H1 (cell line): ENCODE measurements around the gene NRN1L. TPM values are rescaled to one million over a fixed set of nuclear protein-coding genes. Genes with fewer than 3 reads are reported as not detected.

Source experiments
- CTCF ChIA-PET: fragments of 300-600 bp; sonication (Branson Sonifier 250); formaldehyde crosslinking; loops from one replicate; lab custom pipeline; 2021; ENCODE audit not compliant: partially characterized antibody; lab: Charles Lee
- POLR2A ChIA-PET: fragments of 300-600 bp; sonication (Branson Sonifier 250); formaldehyde crosslinking; loops from one replicate; lab custom pipeline; 2021; ENCODE audit warnings: inconsistent platforms; ENCODE audit not compliant: partially characterized antibody; lab: Charles Lee
- DNase-seq, 2 experiments: peaks; one replicate each; pipeline versions ENCODE4 v3.0.0 to v3.0.0-alpha.2; 2010 to 2022; ENCODE audit warnings: low spot score in 2 of 2, low read depth in 1 of 2, mixed read lengths in 1 of 2
- FAIRE-seq: peaks from 2 replicates; lab custom pipeline; 2011; peaks lifted over from hg19 to GRCh38; lab: Jason Lieb, UNC
- H2AFZ ChIP-seq: 2 replicates; pipeline ENCODE4 v1.8.1; 2012; ENCODE audit warnings: low read length, inconsistent platforms
- H2AK5ac ChIP-seq: 2 replicates; pipeline ENCODE4 v1.6.1; 2013; ENCODE audit warnings: low read depth, low read length
- H2BK120ac ChIP-seq: replicated peaks from 2 replicates; pipeline ENCODE3; 2013; ENCODE audit warnings: low read depth, low read length, inconsistent platforms
- H2BK12ac ChIP-seq: 2 replicates; pipeline ENCODE4 v1.6.1; 2013; ENCODE audit warnings: low read depth, low read length
- H2BK15ac ChIP-seq: 2 replicates; pipeline ENCODE4 v1.6.1; 2013; ENCODE audit warnings: low read length
- H2BK20ac ChIP-seq: 2 replicates; pipeline ENCODE4 v1.6.1; 2013; ENCODE audit warnings: low read length
- H2BK5ac ChIP-seq: 2 replicates; pipeline ENCODE4 v1.6.1; 2013; ENCODE audit warnings: low read depth, low read length
- H3K14ac ChIP-seq: 2 replicates; pipeline ENCODE4 v1.6.1; 2013; ENCODE audit warnings: inconsistent platforms; ENCODE audit not compliant: insufficient read length
- H3K18ac ChIP-seq: 2 replicates; pipeline ENCODE4 v1.6.1; 2013; ENCODE audit warnings: low read length; ENCODE audit errors: extremely low read depth
- H3K23ac ChIP-seq: 2 replicates; pipeline ENCODE4 v1.6.1; 2013; ENCODE audit warnings: inconsistent platforms; ENCODE audit not compliant: insufficient read length
- H3K23me2 ChIP-seq: 2 replicates; pipeline ENCODE4 v1.6.1; 2013; ENCODE audit warnings: low read depth, low read length
- H3K27ac ChIP-seq: 2 replicates; pipeline ENCODE4 v1.6.1; 2011; ENCODE audit warnings: low read depth, low read length, inconsistent platforms
- H3K27me3 ChIP-seq, 4 experiments: replicated peaks in 1 of 4; 1 replicate in 1 of 4; 2 replicates in 3 of 4; pipeline versions ENCODE4 v1.6.1 to v1.8.1; 2011 to 2013; ENCODE audit warnings: low read length in 3 of 4, mild to moderate bottlenecking in 3 of 4, inconsistent platforms in 2 of 4, mixed read lengths in 2 of 4, moderate library complexity in 1 of 4; ENCODE audit not compliant: control insufficient read depth in 3 of 4, insufficient read depth in 3 of 4; ENCODE audit errors: extremely low read depth in 1 of 4
- H3K36me3 ChIP-seq, 4 experiments: 2 replicates each; pipeline versions ENCODE4 v1.6.1 to v1.8.1; 2011 to 2013; ENCODE audit warnings: mild to moderate bottlenecking in 4 of 4, low read length in 3 of 4, moderate library complexity in 2 of 4, control low read depth in 1 of 4, inconsistent platforms in 1 of 4; ENCODE audit not compliant: insufficient read depth in 4 of 4, control insufficient read depth in 2 of 4
- H3K4ac ChIP-seq: replicated peaks from 2 replicates; pipeline ENCODE3; 2013; ENCODE audit warnings: low read length, low read depth, mixed read lengths, inconsistent platforms; ENCODE audit not compliant: insufficient read length
- H3K4me1 ChIP-seq, 4 experiments: replicated peaks in 1 of 4; 1 replicate in 1 of 4; 2 replicates in 3 of 4; pipeline versions ENCODE4 v1.6.1 to v1.8.1; 2011 to 2013; ENCODE audit warnings: low read length in 3 of 4, inconsistent platforms in 2 of 4, mixed read lengths in 1 of 4; ENCODE audit not compliant: insufficient read depth in 4 of 4, control insufficient read depth in 3 of 4
- H3K4me2 ChIP-seq, 2 experiments: 2 replicates each; pipeline versions ENCODE4 v1.6.1 to v1.8.1; 2011 to 2013; ENCODE audit warnings: low read depth in 2 of 2, low read length in 2 of 2, control low read depth in 1 of 2, inconsistent platforms in 1 of 2, mild to moderate bottlenecking in 1 of 2; ENCODE audit not compliant: insufficient read depth in 1 of 2
- H3K4me3 ChIP-seq, 4 experiments: fragments of 200-600, 300-600 bp in 1 of 4; sonication (generic), shearing (Covaris generic), sonication (Bioruptor Twin) in 1 of 4; 2 replicates each; pipeline versions ENCODE4 v1.5.1 to v1.8.1; 2011 to 2016; ENCODE audit warnings: low read length in 4 of 4, low read depth in 3 of 4, control low read depth in 2 of 4, inconsistent platforms in 2 of 4, mild to moderate bottlenecking in 2 of 4, mixed read lengths in 1 of 4, moderate library complexity in 1 of 4; ENCODE audit not compliant: insufficient read depth in 2 of 4; ENCODE audit errors: extremely low read depth in 1 of 4
- H3K56ac ChIP-seq: replicated peaks from 2 replicates; pipeline ENCODE3; 2013; ENCODE audit warnings: low read depth, mild to moderate bottlenecking, mixed read lengths, low read length, inconsistent platforms; ENCODE audit not compliant: insufficient read length
- H3K79me1 ChIP-seq: 2 replicates; pipeline ENCODE4 v1.6.1; 2013; ENCODE audit warnings: low read depth, low read length, control low read depth
- H3K79me2 ChIP-seq, 2 experiments: 2 replicates each; pipeline versions ENCODE4 v1.6.1 to v1.8.1; 2012 to 2013; ENCODE audit warnings: low read length in 2 of 2, mild to moderate bottlenecking in 2 of 2, inconsistent platforms in 1 of 2; ENCODE audit not compliant: insufficient read depth in 2 of 2, control insufficient read depth in 1 of 2
- H3K9ac ChIP-seq, 4 experiments: replicated peaks in 1 of 4; 1 replicate in 1 of 4; 2 replicates in 3 of 4; pipeline versions ENCODE4 v1.6.1 to v1.8.1; 2011 to 2013; ENCODE audit warnings: low read depth in 3 of 4, low read length in 3 of 4, control low read depth in 2 of 4, mild to moderate bottlenecking in 2 of 4, moderate library complexity in 2 of 4, inconsistent platforms in 1 of 4; ENCODE audit errors: extremely low read depth in 1 of 4
- H3K9me3 ChIP-seq, 2 experiments: 2 replicates each; pipeline versions ENCODE4 v1.6.1 to v1.8.1; 2012 to 2013; ENCODE audit warnings: mild to moderate bottlenecking in 2 of 2, moderate library complexity in 2 of 2, control low read depth in 1 of 2, inconsistent platforms in 1 of 2, low read depth in 1 of 2, low read length in 1 of 2, mixed read lengths in 1 of 2; ENCODE audit not compliant: insufficient read depth in 2 of 2
- H4K20me1 ChIP-seq, 2 experiments: replicated peaks in 1 of 2; 2 replicates each; pipeline versions ENCODE3 to v1.8.1; 2011 to 2013; ENCODE audit warnings: inconsistent platforms in 2 of 2, low read length in 2 of 2, mild to moderate bottlenecking in 1 of 2; ENCODE audit not compliant: insufficient read depth in 2 of 2, control insufficient read depth in 1 of 2
- H4K5ac ChIP-seq: 2 replicates; pipeline ENCODE4 v1.6.1; 2013; ENCODE audit warnings: low read length, low read depth, mixed read lengths, inconsistent platforms; ENCODE audit not compliant: insufficient read length
- H4K8ac ChIP-seq: 2 replicates; pipeline ENCODE4 v1.8.0; 2013; ENCODE audit warnings: mild to moderate bottlenecking, moderate library complexity, low read length, inconsistent platforms; ENCODE audit not compliant: insufficient read depth; ENCODE audit errors: extremely low read depth
- H4K91ac ChIP-seq: replicated peaks from 2 replicates; pipeline ENCODE3; 2013; ENCODE audit warnings: low read length, mixed read lengths, inconsistent platforms; ENCODE audit not compliant: insufficient read length
- BRCA1 ChIP-seq: IDR thresholded peaks from 2 replicates; pipeline ENCODE4 v1.6.1; 2012; ENCODE audit warnings: low read depth, low read length, improper control_type of control experiment
- CREB1 ChIP-seq: IDR thresholded peaks from 2 replicates; pipeline ENCODE4 v1.6.1; 2012; ENCODE audit warnings: inconsistent platforms
- SIN3A ChIP-seq, 2 experiments: IDR thresholded peaks in 1 of 2; conservative IDR thresholded peaks in 1 of 2; 2 replicates each; pipeline ENCODE4 v1.6.1; 2011 to 2012; ENCODE audit warnings: low read length in 2 of 2, improper control_type of control experiment in 1 of 2, low read depth in 1 of 2, mild to moderate bottlenecking in 1 of 2
- SIX5 ChIP-seq: IDR thresholded peaks from 2 replicates; pipeline ENCODE4 v1.6.1; 2011; ENCODE audit warnings: mild to moderate bottlenecking, low read depth, low read length
- TCF12 ChIP-seq: IDR thresholded peaks from 2 replicates; pipeline ENCODE4 v1.6.1; 2011; ENCODE audit warnings: low read depth, mild to moderate bottlenecking, low read length
- WGBS, 2 experiments: shearing (Covaris generic) in 1 of 2; methylation state at CpG; one replicate each; pipeline versions ENCODE4 v1.1.6 to v1.1.7; 2013 to 2015; ENCODE audit warnings: low lambda C conversion rate in 2 of 2, mixed read lengths in 2 of 2, inconsistent platforms in 1 of 2, low coverage in 1 of 2, missing lambda C conversion rate in 1 of 2; ENCODE audit not compliant: insufficient replicate concordance in 2 of 2, insufficient coverage in 1 of 2, insufficient read length in 1 of 2; ENCODE audit errors: extremely low coverage in 1 of 2, missing lambda C conversion rate in 1 of 2; 5-methylcytosine and 5-hydroxymethylcytosine counted together
- polyA plus RNA-seq, 7 experiments: library from polyadenylated mRNA; depleted of rRNA in 3 of 7; stranded (reverse) in 5 of 7; unstranded in 2 of 7; fragments of >200 nt in 5 of 7; fragments of 200-250 nt in 2 of 7; gene quantifications; 1 replicate in 5 of 7; 2 replicates in 1 of 7; 4 replicates in 1 of 7; pipeline versions ENCODE4 v1.2.1 to v1.2.3, GENCODE V29; 2011 to 2013; ENCODE audit warnings: missing spikeins in 2 of 7, mixed read lengths in 2 of 7
- total RNA-seq: library from RNA; stranded (reverse); fragmentation: NEBNext Ultra II Directional; extraction: Animal tissue kit (Norgen Biotek cat#: 25700); gene quantifications from 2 replicates; pipeline ENCODE4 v1.2.1, GENCODE V29; 2021
- TF ChIP-seq, protein P1 (sequence below), 3 experiments: IDR thresholded peaks; 1 replicate in 2 of 3; 2 replicates in 1 of 3; pipeline versions ENCODE4 v1.5.1 to v1.6.1; 2011; ENCODE audit warnings: low read length in 3 of 3, mild to moderate bottlenecking in 3 of 3, inconsistent platforms in 2 of 3, low read depth in 1 of 3, moderate library complexity in 1 of 3; ENCODE audit not compliant: insufficient read depth in 1 of 3; ENCODE audit errors: control extremely low read depth in 1 of 3

The NRN1L gene
- total and polyA plus RNA-seq, 2 of the 8 experiments (the other 6 are each of a cell fraction or from before 2014, with no cell fraction given), result 4.1 to 35.2 TPM

- Histone ChIP-seq H2BK12ac (no peak overlapping the region), H4K8ac (no peak overlapping the region), H2BK5ac (no peak overlapping the region), H3K9me3 (no peaks in the 10 kb centered on the region), H3K4me2 (no peak overlapping the region), H3K14ac (no peak overlapping the region), H2BK120ac (no peak overlapping the region), H2AK5ac (no peak overlapping the region), H4K91ac (no peak overlapping the region), H3K79me1 (peaks cover 11% of the 10 kb centered on the region), H3K56ac (no peak overlapping the region), H3K23ac (no peak overlapping the region), H2BK20ac (no peak overlapping the region), H3K23me2 (no peaks in the 10 kb centered on the region; the same call in 1 of the 2 replicates), H4K5ac (no peak overlapping the region), H3K4me1 (peaks cover 0 to 6% (median 3%) of the 10 kb centered on the region in 4 experiments; a peak in 4 of 7 replicates), H2BK15ac (no peak overlapping the region), H3K27me3 (no peaks in the 10 kb centered on the region), H3K18ac (no peak overlapping the region), H4K20me1 (peaks cover 15 to 20% of the 10 kb centered on the region in 2 experiments), H3K9ac (no peak overlapping the region), H3K36me3 (peaks cover 34 to 60% (median 49%) of the 10 kb centered on the region in 4 experiments), H3K79me2 (peaks cover 3 to 23% of the 10 kb centered on the region in 2 experiments; a peak in 3 of 4 replicates), H3K27ac (no peak overlapping the region), H2AFZ (no peak overlapping the region), H3K4me3 (no peak overlapping the region), H3K4ac (no peak overlapping the region)
- ChIA-PET CTCF (interaction anchor here (0.8 to 21.8 kb wide), 8 partner anchors 13 to 206 kb away, joined by 3 to 623 read pairs (median 4); partner anchors contain the start of genes CTRL, LCAT and PSMB10), POLR2A (interaction anchor here (1.1 to 1.4 kb wide), 4 partner anchors 21 to 61 kb away, joined by 3 to 4 read pairs (median 3); no protein-coding TSS in a partner anchor)
- FAIRE-seq (no peak), DNase-seq (no peak)
- WGBS, 2 experiments, result 92% methylated on average over 9 of the region's 9 CpGs; no CpG with 5 or more reads in 1 of the 2 experiments
- TF ChIP-seq SIX5, result no peak
- no peak for TF ChIP-seq TCF12
- no peak for TF ChIP-seq SIN3A (conservative IDR thresholded peaks at IDR 0.05 in 1 of 2, IDR thresholded peaks at IDR 0.05 in 1 of 2; ENCODE audit: low read depth in 1 of 2, low read length in 2 of 2)
- TF ChIP-seq, protein P1, sequence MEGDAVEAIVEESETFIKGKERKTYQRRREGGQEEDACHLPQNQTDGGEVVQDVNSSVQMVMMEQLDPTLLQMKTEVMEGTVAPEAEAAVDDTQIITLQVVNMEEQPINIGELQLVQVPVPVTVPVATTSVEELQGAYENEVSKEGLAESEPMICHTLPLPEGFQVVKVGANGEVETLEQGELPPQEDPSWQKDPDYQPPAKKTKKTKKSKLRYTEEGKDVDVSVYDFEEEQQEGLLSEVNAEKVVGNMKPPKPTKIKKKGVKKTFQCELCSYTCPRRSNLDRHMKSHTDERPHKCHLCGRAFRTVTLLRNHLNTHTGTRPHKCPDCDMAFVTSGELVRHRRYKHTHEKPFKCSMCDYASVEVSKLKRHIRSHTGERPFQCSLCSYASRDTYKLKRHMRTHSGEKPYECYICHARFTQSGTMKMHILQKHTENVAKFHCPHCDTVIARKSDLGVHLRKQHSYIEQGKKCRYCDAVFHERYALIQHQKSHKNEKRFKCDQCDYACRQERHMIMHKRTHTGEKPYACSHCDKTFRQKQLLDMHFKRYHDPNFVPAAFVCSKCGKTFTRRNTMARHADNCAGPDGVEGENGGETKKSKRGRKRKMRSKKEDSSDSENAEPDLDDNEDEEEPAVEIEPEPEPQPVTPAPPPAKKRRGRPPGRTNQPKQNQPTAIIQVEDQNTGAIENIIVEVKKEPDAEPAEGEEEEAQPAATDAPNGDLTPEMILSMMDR (IDR thresholded peaks at IDR 0.05; ENCODE audit: control extremely low read depth in 1 of 3, insufficient read depth in 1 of 3, low read depth in 1 of 3, low read length in 3 of 3), result no peak
- TF ChIP-seq CREB1, result no peak
- TF ChIP-seq BRCA1, result no peak
Observed at GRCh38 chr16:67878846-67879245, 5.8 kb upstream of the NRN1L start.
